Esophagus muscularis mucosa (tissue), 3 donors: Measurements from ENCODE around the gene TTLL5.

Experiments
- CTCF ChIP-seq, 3 experiments: fragments of 200-600 bp in 2 of 3; fragments of 450-650 bp in 1 of 3; sonication (generic) in 2 of 3; IDR thresholded peaks; one replicate each; pipeline ENCODE4 v1.5.1; 2017 to 2019; ENCODE audit warnings: antibody characterized with exemption in 3 of 3, mild to moderate bottlenecking in 2 of 3, moderate library complexity in 1 of 3
- POLR2A ChIP-seq: fragments of 450-650 bp; IDR thresholded peaks from one replicate; pipeline ENCODE4 v1.6.1; 2017; ENCODE audit warnings: antibody characterized with exemption, moderate library complexity, mild to moderate bottlenecking, low read depth
- POLR2AphosphoS5 ChIP-seq, 2 donors: sonication (generic); formaldehyde crosslinking; IDR thresholded peaks; one replicate each; pipeline ENCODE4 v1.6.1; 2017; ENCODE audit warnings: antibody characterized with exemption in 2 of 2

GRCh38 chr14:75770635-75771034, 109.6 kb downstream of the TTLL5 start:
- TF ChIP-seq CTCF (IDR thresholded peaks at IDR 0.05) (no peak), POLR2A (no peak), POLR2AphosphoS5 (IDR thresholded peaks at IDR 0.05) (no peak)
